Measurements from ENCODE around the gene ITGA8. TPM values are rescaled to one million over a fixed set of nuclear protein-coding genes. Genes with fewer than 3 reads are reported as not detected.

The ITGA8 gene
- polyA plus RNA-seq, 2 donors: 2.5 to 3.6 TPM

DNA sequence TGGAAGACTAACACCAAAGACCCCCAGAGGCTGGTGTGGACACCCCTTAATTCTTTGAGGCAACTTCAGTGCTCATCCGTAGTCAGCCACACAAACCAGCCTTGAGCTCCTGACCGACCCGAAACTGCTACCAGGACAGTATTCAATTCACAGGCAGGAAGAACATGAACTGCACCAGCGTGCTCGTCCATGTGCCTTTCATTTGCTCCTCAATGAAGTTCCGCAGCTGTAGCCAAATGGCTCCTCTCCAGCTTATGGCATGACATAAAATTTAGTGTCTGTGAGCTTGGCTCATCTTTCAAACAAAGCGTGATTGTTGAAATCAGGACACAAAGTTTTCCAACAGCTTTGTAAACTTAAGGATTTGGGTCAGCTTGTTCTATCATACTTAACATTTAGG, 204.5 kb downstream of the ITGA8 start:
- 56 to 72% methylated on average over 7 of the region's 7 CpGs for WGBS, 2 donors
- Histone ChIP-seq H3K9me3 (ENCODE audit: control insufficient read depth in 2 of 2, insufficient read depth in 1 of 2, low read depth in 1 of 2, low read length in 1 of 2) (no peaks in the 10 kb centered on the region), H3K4me1 (ENCODE audit: control insufficient read depth in 2 of 2, insufficient read depth in 2 of 2, low read length in 1 of 2) (no peaks in the 10 kb centered on the region), H3K27me3 (ENCODE audit: control insufficient read depth in 1 of 2, insufficient read depth in 2 of 2, low read length in 2 of 2) (no peaks in the 10 kb centered on the region), H3K27ac (ENCODE audit: low read depth in 2 of 2, low read length in 1 of 2) (no peak overlapping the region), H3K4me3 (ENCODE audit: low read depth in 1 of 2, low read length in 2 of 2) (no peak overlapping the region), H3K36me3 (ENCODE audit: control insufficient read depth in 2 of 2, insufficient read depth in 2 of 2, low read length in 1 of 2) (no peaks in the 10 kb centered on the region)

DNA sequence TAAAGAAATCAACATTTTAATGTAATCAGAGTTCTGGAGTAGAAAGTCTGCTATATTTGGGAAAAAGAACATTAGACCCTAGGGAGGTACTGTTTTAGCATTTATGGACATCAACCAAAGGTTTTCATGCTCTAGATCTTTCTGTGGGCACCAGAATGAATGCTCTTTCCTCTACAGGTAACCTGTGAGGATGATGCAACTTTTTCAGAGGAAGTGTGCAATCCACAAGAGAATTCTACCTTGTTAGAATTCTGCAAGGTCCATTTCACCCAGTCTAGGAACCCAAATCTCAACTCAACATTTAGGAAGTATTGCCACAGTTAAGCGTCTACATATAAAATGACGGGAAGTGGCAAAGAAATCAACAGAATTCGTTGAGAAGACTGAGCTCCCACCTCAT, 208.8 kb downstream of the ITGA8 start:
- Histone ChIP-seq H3K27ac (ENCODE audit: low read depth in 2 of 2, low read length in 1 of 2) (no peak overlapping the region), H3K36me3 (ENCODE audit: control insufficient read depth in 2 of 2, insufficient read depth in 2 of 2, low read length in 1 of 2) (no peaks in the 10 kb centered on the region), H3K4me3 (ENCODE audit: low read depth in 1 of 2, low read length in 2 of 2) (no peak overlapping the region), H3K4me1 (ENCODE audit: control insufficient read depth in 2 of 2, insufficient read depth in 2 of 2, low read length in 1 of 2) (no peaks in the 10 kb centered on the region), H3K27me3 (ENCODE audit: control insufficient read depth in 1 of 2, insufficient read depth in 2 of 2, low read length in 2 of 2) (no peaks in the 10 kb centered on the region), H3K9me3 (ENCODE audit: control insufficient read depth in 2 of 2, insufficient read depth in 1 of 2, low read depth in 1 of 2, low read length in 1 of 2) (no peaks in the 10 kb centered on the region)
- 44 to 51% methylated on average over 3 of the region's 3 CpGs for WGBS, 2 donors

DNA sequence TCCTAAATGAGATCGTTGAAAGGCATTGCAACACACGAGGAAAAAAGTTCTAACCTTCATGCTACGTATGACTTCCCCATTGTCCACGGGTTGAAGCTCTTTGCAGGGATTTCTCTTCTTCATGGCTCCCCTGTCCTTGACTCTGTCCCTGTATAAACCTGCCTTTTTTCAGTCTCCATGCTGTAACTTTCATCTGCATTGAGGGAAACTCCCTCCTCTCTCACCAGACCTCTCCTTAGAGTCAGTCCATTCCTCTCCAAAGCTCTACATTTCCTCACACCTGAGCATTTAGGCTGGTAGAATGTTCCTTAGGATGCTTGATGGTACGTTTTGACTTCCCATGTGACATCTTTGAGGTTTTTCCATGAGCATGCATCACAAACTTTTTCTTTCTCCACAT, 214.4 kb downstream of the ITGA8 start:
- H3K27ac ChIP-seq (ENCODE audit: low read depth in 2 of 2, low read length in 1 of 2): no peak overlapping the region
- 71 to 73% methylated on average over 5 of the region's 5 CpGs for WGBS, 2 donors

DNA sequence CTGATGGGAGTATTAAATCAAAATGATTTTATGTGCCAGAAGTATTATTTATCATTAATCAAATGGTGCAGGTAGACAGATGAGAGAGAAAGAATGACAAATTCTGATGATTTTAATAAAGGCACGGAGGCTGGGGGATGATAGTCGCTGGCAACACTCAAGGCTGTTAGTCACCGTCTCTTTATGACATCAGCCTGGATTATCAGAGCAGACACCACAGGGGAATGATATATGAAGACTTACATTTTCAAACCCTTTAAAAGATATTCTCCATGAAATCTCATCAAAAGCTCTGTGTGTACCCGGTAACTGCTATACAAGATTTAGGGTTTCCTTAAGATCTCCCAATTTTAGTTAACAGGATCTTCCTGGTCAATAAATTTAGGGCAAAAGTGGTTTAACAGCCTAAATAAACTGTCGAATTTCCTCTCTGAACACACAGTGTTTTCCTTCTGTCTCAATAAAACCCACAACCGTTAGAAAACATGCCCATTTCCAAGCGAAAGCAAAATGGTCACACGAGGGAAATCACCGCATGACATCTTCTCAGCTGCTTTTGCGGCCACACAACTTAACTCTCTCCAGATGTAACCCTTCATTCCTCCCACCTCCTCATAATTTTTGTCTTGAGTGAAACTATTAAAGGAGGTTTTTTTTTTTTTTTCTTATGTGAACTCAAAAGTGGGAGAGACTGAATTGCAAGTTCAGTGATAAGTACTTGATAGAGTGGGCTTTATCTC, 215.5 kb downstream of the ITGA8 start:
- no peak overlapping the region for H3K27ac ChIP-seq (ENCODE audit: low read depth in 2 of 2, low read length in 1 of 2)
- no peaks in the 10 kb centered on the region for H3K27me3 ChIP-seq (ENCODE audit: control insufficient read depth in 1 of 2, insufficient read depth in 2 of 2, low read length in 2 of 2)
- no peaks in the 10 kb centered on the region for H3K36me3 ChIP-seq (ENCODE audit: control insufficient read depth in 2 of 2, insufficient read depth in 2 of 2, low read length in 1 of 2)
- 50 to 55% methylated on average over 10 of the region's 10 CpGs for WGBS, 2 donors
- no peaks in the 10 kb centered on the region for H3K4me1 ChIP-seq (ENCODE audit: control insufficient read depth in 2 of 2, insufficient read depth in 2 of 2, low read length in 1 of 2)
- H3K9me3 ChIP-seq (ENCODE audit: control insufficient read depth in 2 of 2, insufficient read depth in 1 of 2, low read depth in 1 of 2, low read length in 1 of 2): no peaks in the 10 kb centered on the region
- H3K4me3 ChIP-seq (ENCODE audit: low read depth in 1 of 2, low read length in 2 of 2): no peak overlapping the region

More for the DNA sequence above, 214.4 kb downstream of the ITGA8 start:
- Histone ChIP-seq H3K27me3 (ENCODE audit: control insufficient read depth in 1 of 2, insufficient read depth in 2 of 2, low read length in 2 of 2) (no peaks in the 10 kb centered on the region), H3K4me1 (ENCODE audit: control insufficient read depth in 2 of 2, insufficient read depth in 2 of 2, low read length in 1 of 2) (no peaks in the 10 kb centered on the region), H3K36me3 (ENCODE audit: control insufficient read depth in 2 of 2, insufficient read depth in 2 of 2, low read length in 1 of 2) (no peaks in the 10 kb centered on the region), H3K9me3 (ENCODE audit: control insufficient read depth in 2 of 2, insufficient read depth in 1 of 2, low read depth in 1 of 2, low read length in 1 of 2) (no peaks in the 10 kb centered on the region), H3K4me3 (ENCODE audit: low read depth in 1 of 2, low read length in 2 of 2) (no peak overlapping the region)

DNA sequence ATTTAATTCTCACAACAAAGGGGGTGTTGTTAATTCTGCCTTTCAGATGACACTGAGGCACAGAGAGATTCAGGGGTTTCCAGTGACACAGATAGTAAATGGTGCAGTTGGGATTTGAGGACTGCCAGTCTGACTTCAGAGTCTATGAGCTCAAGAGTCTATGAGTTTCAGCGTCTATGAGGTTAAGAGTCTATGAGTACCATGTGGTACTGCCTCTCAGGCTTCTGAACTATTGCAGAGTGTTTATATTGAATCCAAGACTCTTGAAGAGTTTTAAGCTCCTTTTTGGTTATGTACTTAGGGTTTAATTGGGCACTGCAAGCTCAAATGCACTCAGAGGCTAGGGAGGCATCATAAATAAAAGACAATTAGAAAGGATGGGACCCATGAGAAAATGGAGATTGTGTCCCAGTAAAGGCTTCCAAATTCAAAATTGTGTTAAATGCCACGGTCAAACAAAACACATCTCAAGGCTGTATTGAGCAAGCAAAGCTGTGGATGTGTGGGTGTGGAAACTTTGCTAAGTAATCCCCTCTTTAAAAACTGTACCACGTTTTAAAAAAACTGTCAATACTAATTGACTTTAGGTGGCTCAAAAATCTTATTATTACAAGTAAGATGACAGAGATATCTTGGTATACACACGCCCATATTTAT, 224.7 kb downstream of the ITGA8 start:
- Histone ChIP-seq H3K27me3 (ENCODE audit: control insufficient read depth in 1 of 2, insufficient read depth in 2 of 2, low read length in 2 of 2) (no peaks in the 10 kb centered on the region), H3K9me3 (ENCODE audit: control insufficient read depth in 2 of 2, insufficient read depth in 1 of 2, low read depth in 1 of 2, low read length in 1 of 2) (no peaks in the 10 kb centered on the region), H3K4me3 (ENCODE audit: low read depth in 1 of 2, low read length in 2 of 2) (no peak overlapping the region), H3K27ac (ENCODE audit: low read depth in 2 of 2, low read length in 1 of 2) (no peak overlapping the region), H3K4me1 (ENCODE audit: control insufficient read depth in 2 of 2, insufficient read depth in 2 of 2, low read length in 1 of 2) (no peaks in the 10 kb centered on the region), H3K36me3 (ENCODE audit: control insufficient read depth in 2 of 2, insufficient read depth in 2 of 2, low read length in 1 of 2) (no peaks in the 10 kb centered on the region)
- WGBS, 2 donors: 48 to 52% methylated on average over 4 of the region's 4 CpGs

DNA sequence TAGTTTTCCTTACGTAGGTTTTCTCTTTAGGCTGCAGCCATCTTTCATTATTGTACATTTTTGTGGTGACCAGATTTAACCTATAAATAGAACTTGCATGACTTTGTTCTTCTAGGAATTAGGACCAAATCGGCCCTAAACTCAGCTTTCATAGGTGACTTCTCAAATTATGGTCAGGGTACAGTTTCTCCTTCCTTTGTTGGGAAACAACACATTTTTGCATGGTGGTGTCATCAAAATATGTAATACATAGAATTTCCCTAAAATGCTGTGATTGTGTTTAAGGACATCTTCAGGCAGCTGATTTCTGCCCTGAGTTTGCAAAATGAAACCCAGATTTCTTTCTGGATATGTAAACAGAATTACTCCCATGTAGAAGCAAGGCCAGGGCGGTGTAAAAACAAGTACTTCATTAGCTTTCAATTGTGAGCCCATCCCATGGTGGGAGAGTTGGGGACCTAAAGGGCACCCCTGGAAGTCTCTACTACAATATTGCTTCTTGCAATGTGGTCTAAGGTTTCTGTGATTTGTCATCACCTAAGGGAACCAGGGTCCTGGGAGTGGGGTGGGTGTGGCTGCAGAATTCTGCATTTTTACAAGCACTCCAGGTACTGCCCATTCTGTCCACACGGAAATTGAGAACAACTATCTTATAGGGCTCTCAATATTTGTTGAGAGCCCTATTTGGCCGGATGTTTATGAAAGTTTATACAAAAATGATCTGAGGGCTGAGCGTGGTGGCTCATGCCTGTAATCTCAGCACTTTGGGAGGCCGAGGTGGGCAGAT, 227.7 kb downstream of the ITGA8 start:
- Histone ChIP-seq H3K4me3 (ENCODE audit: low read depth in 1 of 2, low read length in 2 of 2) (no peak overlapping the region), H3K4me1 (ENCODE audit: control insufficient read depth in 2 of 2, insufficient read depth in 2 of 2, low read length in 1 of 2) (no peaks in the 10 kb centered on the region), H3K9me3 (ENCODE audit: control insufficient read depth in 2 of 2, insufficient read depth in 1 of 2, low read depth in 1 of 2, low read length in 1 of 2) (no peaks in the 10 kb centered on the region), H3K27me3 (ENCODE audit: control insufficient read depth in 1 of 2, insufficient read depth in 2 of 2, low read length in 2 of 2) (no peaks in the 10 kb centered on the region), H3K27ac (ENCODE audit: low read depth in 2 of 2, low read length in 1 of 2) (no peak overlapping the region), H3K36me3 (ENCODE audit: control insufficient read depth in 2 of 2, insufficient read depth in 2 of 2, low read length in 1 of 2) (no peaks in the 10 kb centered on the region)
- WGBS, 2 donors: 81 to 85% methylated on average over 7 of the region's 7 CpGs

DNA sequence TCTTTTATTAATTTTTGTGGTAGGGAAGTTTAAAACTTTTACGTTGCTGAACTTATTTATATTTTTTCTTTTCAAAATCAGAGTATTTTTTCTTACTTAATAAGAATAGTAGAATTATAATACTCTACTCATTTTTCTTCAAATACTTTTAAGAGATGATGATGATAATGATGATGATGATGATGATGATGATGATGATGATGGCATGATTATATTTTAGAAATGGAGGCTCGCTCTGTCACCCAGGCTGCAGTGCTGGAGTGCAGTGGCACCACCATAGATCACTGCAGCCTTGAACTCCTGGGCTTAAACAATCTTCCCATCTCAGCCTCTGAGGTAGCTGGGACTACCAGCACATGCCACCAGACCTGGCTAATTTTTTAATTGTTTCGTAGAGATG, 230.3 kb downstream of the ITGA8 start:
- Histone ChIP-seq H3K9me3 (ENCODE audit: control insufficient read depth in 2 of 2, insufficient read depth in 1 of 2, low read depth in 1 of 2, low read length in 1 of 2) (no peaks in the 10 kb centered on the region), H3K27me3 (ENCODE audit: control insufficient read depth in 1 of 2, insufficient read depth in 2 of 2, low read length in 2 of 2) (no peaks in the 10 kb centered on the region), H3K36me3 (ENCODE audit: control insufficient read depth in 2 of 2, insufficient read depth in 2 of 2, low read length in 1 of 2) (no peaks in the 10 kb centered on the region), H3K4me3 (ENCODE audit: low read depth in 1 of 2, low read length in 2 of 2) (no peak overlapping the region), H3K4me1 (ENCODE audit: control insufficient read depth in 2 of 2, insufficient read depth in 2 of 2, low read length in 1 of 2) (no peaks in the 10 kb centered on the region), H3K27ac (ENCODE audit: low read depth in 2 of 2, low read length in 1 of 2) (no peak overlapping the region)
- WGBS, 2 donors: 91 to 92% methylated on average over 3 of the region's 3 CpGs

DNA sequence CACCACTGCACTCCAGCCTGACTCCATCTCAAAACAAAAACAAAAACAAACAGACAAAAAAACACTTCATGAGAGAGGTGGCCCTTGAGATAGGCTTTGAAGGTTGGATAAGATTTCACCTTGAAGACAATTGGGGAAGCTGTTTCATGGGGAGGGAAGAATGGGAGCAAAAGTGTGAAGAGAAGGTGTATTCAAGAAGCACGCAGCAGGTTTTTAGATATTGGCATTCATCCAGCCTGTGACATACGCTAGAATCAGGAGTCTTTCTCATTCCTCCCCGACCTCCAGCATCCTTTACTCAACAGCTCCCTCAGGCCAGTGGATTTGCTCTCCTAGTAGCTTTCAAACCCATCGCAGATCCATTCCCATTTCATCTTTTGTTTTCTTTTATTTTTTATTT, 232.3 kb downstream of the ITGA8 start:
- Histone ChIP-seq H3K4me1 (ENCODE audit: control insufficient read depth in 2 of 2, insufficient read depth in 2 of 2, low read length in 1 of 2) (no peaks in the 10 kb centered on the region), H3K36me3 (ENCODE audit: control insufficient read depth in 2 of 2, insufficient read depth in 2 of 2, low read length in 1 of 2) (no peaks in the 10 kb centered on the region), H3K27me3 (ENCODE audit: control insufficient read depth in 1 of 2, insufficient read depth in 2 of 2, low read length in 2 of 2) (no peaks in the 10 kb centered on the region), H3K9me3 (ENCODE audit: control insufficient read depth in 2 of 2, insufficient read depth in 1 of 2, low read depth in 1 of 2, low read length in 1 of 2) (no peaks in the 10 kb centered on the region), H3K4me3 (ENCODE audit: low read depth in 1 of 2, low read length in 2 of 2) (no peak overlapping the region), H3K27ac (ENCODE audit: low read depth in 2 of 2, low read length in 1 of 2) (no peak overlapping the region)
- WGBS, 2 donors: 60 to 62% methylated on average over 4 of the region's 4 CpGs

DNA sequence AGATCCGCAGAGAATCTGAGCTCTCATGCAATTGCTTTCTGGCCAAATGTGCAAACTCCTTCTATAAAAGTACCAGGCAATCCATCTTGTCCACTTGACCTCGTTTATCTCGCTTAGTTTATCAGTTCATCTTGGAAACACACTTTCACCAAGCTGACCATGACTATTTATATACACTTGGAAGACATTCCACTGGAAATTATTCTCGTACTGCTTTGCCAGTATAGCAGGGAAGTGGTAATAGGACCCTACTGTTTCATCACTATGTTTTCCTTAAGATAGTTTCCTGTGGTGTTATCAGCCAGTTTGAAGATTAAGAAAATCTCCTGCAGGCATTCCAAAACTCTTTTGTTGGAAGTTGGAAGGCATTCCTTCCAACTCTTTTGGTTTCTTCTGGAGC, 233.3 kb downstream of the ITGA8 start:
- WGBS, 2 donors: 28 to 32% methylated on average over 4 of the region's 4 CpGs
- no peak overlapping the region for H3K4me3 ChIP-seq (ENCODE audit: low read depth in 1 of 2, low read length in 2 of 2)
- H3K9me3 ChIP-seq (ENCODE audit: control insufficient read depth in 2 of 2, insufficient read depth in 1 of 2, low read depth in 1 of 2, low read length in 1 of 2): no peaks in the 10 kb centered on the region
- H3K4me1 ChIP-seq (ENCODE audit: control insufficient read depth in 2 of 2, insufficient read depth in 2 of 2, low read length in 1 of 2): no peaks in the 10 kb centered on the region
- H3K27me3 ChIP-seq (ENCODE audit: control insufficient read depth in 1 of 2, insufficient read depth in 2 of 2, low read length in 2 of 2): no peaks in the 10 kb centered on the region
- H3K27ac ChIP-seq (ENCODE audit: low read depth in 2 of 2, low read length in 1 of 2): no peak overlapping the region
- H3K36me3 ChIP-seq (ENCODE audit: control insufficient read depth in 2 of 2, insufficient read depth in 2 of 2, low read length in 1 of 2): no peaks in the 10 kb centered on the region

All from esophagus (tissue), 2 donors.